Kidney (tissue), 14 donors: ENCODE measurements around the gene KPNA2. TPM values are rescaled to one million over a fixed set of nuclear protein-coding genes. Genes with fewer than 3 reads are reported as not detected.
"Not testable (repeated sequence)": the region's sequence is repeated elsewhere in the genome, so short reads cannot be mapped to it uniquely, and the experiment has no call there.

Experiments used
- DNase-seq, 5 donors: peaks; one replicate each; pipeline ENCODE4 v3.0.0-alpha.2; 2013 to 2020
- FAIRE-seq: peaks from 2 replicates; lab custom pipeline; 2012; peaks lifted over from hg19 to GRCh38; lab: Jason Lieb, UNC
- H3K27ac ChIP-seq, 2 donors: one replicate each; pipeline ENCODE4 v1.7.0; 2013; ENCODE audit warnings: low read depth in 2 of 2, low read length in 2 of 2, inconsistent platforms in 1 of 2
- H3K27me3 ChIP-seq: one replicate; pipeline ENCODE4 v1.7.1; 2013; ENCODE audit warnings: low read length, inconsistent platforms; ENCODE audit not compliant: control insufficient read depth, insufficient read depth
- H3K36me3 ChIP-seq, 3 donors: one replicate each; pipeline versions ENCODE4 v1.7.0 to v1.7.1; 2013; ENCODE audit warnings: low read length in 3 of 3, control low read depth in 1 of 3, inconsistent platforms in 1 of 3; ENCODE audit not compliant: insufficient read depth in 3 of 3, control insufficient read depth in 2 of 3
- H3K4me1 ChIP-seq, 3 donors: one replicate each; pipeline versions ENCODE4 v1.7.0 to v1.7.1; 2013; ENCODE audit warnings: low read length in 3 of 3, inconsistent platforms in 1 of 3, low read depth in 1 of 3; ENCODE audit not compliant: control insufficient read depth in 2 of 3, insufficient read depth in 2 of 3
- H3K4me3 ChIP-seq, 3 donors: one replicate each; pipeline versions ENCODE4 v1.7.0 to v1.8.1; 2013; ENCODE audit warnings: low read length in 3 of 3, control low read depth in 1 of 3, inconsistent platforms in 1 of 3
- H3K9ac ChIP-seq, 3 donors: one replicate each; pipeline versions ENCODE4 v1.7.0 to v1.7.1; 2013; ENCODE audit warnings: low read length in 3 of 3, control low read depth in 1 of 3, inconsistent platforms in 1 of 3
- H3K9me3 ChIP-seq, 3 donors: one replicate each; pipeline versions ENCODE4 v1.7.0 to v1.7.1; 2013; ENCODE audit warnings: low read length in 3 of 3, control low read depth in 1 of 3, inconsistent platforms in 1 of 3; ENCODE audit not compliant: control insufficient read depth in 2 of 3, insufficient read depth in 1 of 3
- intact Hi-C: fragments of 100-400 bp; cut with DNase I; formaldehyde crosslinking; loops from one replicate; pipeline ENCODE4 v1.11.1; 2022
- polyA plus RNA-seq: library from polyadenylated mRNA; stranded (reverse); fragments of 350-450 nt; fragmentation: Illumina TruSeq; extraction: RNeasy Lipid Tissue Mini Kit (QIAGEN cat#74804); gene quantifications from one replicate; pipeline ENCODE4 v1.2.3, GENCODE V29; 2014; ENCODE audit warnings: low read depth, low replicate concordance; ENCODE audit not compliant: insufficient read depth
- total RNA-seq: library from RNA; stranded (reverse); fragmentation: NEBNext Ultra II Directional; extraction: Animal tissue kit (Norgen Biotek cat#: 25700); gene quantifications from one replicate; pipeline ENCODE4 v1.2.1, GENCODE V29; 2021
- TF ChIP-seq, protein P1 (sequence below): IDR thresholded peaks from 3 replicates; pipeline ENCODE4 v1.5.1; 2012; ENCODE audit warnings: mild to moderate bottlenecking, moderate library complexity, borderline replicate concordance; ENCODE audit not compliant: insufficient read depth; ENCODE audit errors: extremely low read depth
- donor health status: control.
- donor health status: control.
- donor health status: control.
- donor health status: control.
- donor health status: control.
- donor health status: DM: yes; HTN: yes; CAD: no.
- donor health status: Normal renal cell carcinoma (clear cell type).

KPNA2 gene
- total and polyA plus RNA-seq, 2 donors from 2014 or later: 23.3 to 27.4 TPM

DNA sequence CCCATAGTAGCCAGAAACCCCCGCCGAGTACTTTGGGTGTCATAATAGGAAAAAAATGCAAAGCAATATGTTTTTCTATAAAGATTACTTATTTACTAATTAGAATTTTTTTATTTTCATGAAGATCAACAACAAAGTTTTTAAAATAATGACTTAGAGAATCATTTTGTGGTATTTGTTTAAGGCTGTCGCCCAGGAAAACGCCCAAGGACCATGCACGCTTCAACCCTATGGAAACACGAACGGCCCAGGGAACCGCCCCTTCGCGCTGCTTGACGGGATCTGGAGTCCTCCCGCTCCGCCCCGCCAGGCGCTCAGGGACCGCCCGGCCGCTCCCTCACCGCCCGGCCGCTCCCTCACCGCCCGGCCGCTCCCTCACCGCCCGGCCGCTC is 408 bp upstream of the KPNA2 start:
- Histone ChIP-seq H3K4me3 (peak overlapping the region; percentile 13 to 56 (median 44)), H3K9ac (no peak overlapping the region), H3K27ac (no peak overlapping the region), H3K36me3 (peaks cover 0 to 2% (median 2%) of the 10 kb centered on the region in 3 donors), H3K4me1 (peaks cover 0 to 6% (median 5%) of the 10 kb centered on the region in 3 donors), H3K27me3 (no peaks in the 10 kb centered on the region), H3K9me3 (no peaks in the 10 kb centered on the region)
- DNase-seq (peak in 1 of 5 donors; percentile 98), FAIRE-seq (no peak)
- intact Hi-C loops: no loop called here
- TF ChIP-seq, protein P1, sequence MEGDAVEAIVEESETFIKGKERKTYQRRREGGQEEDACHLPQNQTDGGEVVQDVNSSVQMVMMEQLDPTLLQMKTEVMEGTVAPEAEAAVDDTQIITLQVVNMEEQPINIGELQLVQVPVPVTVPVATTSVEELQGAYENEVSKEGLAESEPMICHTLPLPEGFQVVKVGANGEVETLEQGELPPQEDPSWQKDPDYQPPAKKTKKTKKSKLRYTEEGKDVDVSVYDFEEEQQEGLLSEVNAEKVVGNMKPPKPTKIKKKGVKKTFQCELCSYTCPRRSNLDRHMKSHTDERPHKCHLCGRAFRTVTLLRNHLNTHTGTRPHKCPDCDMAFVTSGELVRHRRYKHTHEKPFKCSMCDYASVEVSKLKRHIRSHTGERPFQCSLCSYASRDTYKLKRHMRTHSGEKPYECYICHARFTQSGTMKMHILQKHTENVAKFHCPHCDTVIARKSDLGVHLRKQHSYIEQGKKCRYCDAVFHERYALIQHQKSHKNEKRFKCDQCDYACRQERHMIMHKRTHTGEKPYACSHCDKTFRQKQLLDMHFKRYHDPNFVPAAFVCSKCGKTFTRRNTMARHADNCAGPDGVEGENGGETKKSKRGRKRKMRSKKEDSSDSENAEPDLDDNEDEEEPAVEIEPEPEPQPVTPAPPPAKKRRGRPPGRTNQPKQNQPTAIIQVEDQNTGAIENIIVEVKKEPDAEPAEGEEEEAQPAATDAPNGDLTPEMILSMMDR: no peak

DNA sequence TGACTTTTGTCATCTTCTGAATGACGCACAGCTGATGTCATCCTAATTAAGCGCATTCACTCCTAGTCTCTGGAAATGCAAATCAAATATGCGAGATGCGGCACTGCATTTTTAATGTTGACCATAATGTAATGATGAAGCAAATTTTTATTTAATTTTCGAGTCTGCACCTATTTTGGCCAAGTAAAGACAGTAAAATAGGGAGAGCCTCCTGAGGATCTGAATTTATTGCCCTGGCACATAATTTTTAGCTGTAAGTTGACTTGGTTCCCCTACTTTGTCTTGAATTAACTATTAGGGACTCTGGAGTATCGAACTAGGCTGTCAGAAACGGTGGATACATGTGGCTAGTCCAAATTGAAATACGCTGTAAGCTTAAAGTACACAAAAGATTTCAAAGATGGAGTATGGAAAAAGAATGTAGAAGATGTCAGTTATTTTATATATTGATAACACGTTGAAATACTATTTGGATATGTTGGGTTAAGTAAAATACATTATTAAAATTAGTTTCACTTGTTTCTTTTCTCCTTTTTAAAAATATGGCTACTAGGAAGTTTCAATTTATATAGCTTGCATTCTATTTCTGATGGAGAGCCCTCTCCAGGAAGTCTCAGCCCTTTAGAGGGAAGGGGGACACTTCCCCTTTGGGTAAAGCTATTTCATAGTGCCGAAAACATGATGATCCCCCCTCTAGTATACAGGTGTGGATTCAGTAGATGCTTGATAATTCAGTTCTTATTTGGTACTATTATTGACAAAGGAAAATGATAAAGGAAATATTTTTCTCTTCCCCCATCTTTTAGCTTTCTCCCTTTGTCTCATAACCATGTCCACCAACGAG is 991 bp downstream of the KPNA2 start:
- TF ChIP-seq, protein P1: no peak

DNA sequence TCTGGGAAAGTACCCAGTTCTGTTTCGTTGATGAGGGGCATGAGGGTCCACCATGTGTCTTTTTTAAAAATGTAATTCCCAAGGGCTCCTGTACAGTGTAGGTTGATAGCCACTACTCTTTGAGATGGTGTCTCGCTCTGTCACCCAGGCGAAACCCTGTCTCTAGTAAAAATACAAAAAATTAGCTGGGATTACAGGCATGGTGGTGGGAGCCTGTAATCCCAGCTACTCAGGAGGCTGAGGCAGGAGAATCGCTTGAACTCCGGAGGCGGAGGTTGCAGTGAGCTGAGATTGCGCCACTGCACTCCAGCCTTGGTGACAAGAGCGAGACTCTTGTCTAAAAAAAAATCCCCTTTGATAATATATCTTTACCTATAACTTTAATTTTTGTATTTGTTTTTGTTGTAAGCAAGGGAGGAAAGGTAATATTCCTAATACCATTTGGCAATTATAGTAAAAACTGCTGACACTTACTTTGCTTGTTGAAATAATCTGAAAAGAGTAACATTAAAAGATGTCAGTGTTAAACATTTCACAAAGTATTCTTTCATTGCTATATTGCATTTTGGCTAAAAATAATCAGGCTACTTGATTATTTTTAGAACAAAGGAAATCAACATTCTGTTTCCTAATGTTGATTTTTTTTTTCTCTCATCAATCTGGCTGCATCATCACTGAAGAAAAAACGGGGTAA is 11.8 kb downstream of the KPNA2 start:
- TF ChIP-seq, protein P1: no peak
- no peak overlapping the region for H3K9ac ChIP-seq
- no peaks in the 10 kb centered on the region for H3K9me3 ChIP-seq
- intact Hi-C loops: no loop called here
- H3K4me3 ChIP-seq: no peak overlapping the region
- H3K27me3 ChIP-seq: no peaks in the 10 kb centered on the region
- H3K27ac ChIP-seq: no peak overlapping the region
- no peaks in the 10 kb centered on the region for H3K4me1 ChIP-seq
- FAIRE-seq (no peak), DNase-seq (no peak)
- peaks cover 3 to 18% (median 7%) of the 10 kb centered on the region in 3 donors for H3K36me3 ChIP-seq

More for the DNA sequence above, 991 bp downstream of the KPNA2 start:
- Histone ChIP-seq H3K27ac (no peak overlapping the region), H3K9me3 (no peaks in the 10 kb centered on the region), H3K9ac (peak overlapping the region; percentile 59 to 76 (median 73)), H3K4me1 (peaks cover 0 to 6% (median 5%) of the 10 kb centered on the region in 3 donors), H3K27me3 (no peaks in the 10 kb centered on the region), H3K36me3 (peaks cover 0 to 6% (median 2%) of the 10 kb centered on the region in 3 donors), H3K4me3 (peak overlapping the region; percentile 72 to 84 (median 82))
- FAIRE-seq (no peak), DNase-seq (peak in 2 of 5 donors; percentile 49 to 51)
- intact Hi-C loops: no loop called here

DNA sequence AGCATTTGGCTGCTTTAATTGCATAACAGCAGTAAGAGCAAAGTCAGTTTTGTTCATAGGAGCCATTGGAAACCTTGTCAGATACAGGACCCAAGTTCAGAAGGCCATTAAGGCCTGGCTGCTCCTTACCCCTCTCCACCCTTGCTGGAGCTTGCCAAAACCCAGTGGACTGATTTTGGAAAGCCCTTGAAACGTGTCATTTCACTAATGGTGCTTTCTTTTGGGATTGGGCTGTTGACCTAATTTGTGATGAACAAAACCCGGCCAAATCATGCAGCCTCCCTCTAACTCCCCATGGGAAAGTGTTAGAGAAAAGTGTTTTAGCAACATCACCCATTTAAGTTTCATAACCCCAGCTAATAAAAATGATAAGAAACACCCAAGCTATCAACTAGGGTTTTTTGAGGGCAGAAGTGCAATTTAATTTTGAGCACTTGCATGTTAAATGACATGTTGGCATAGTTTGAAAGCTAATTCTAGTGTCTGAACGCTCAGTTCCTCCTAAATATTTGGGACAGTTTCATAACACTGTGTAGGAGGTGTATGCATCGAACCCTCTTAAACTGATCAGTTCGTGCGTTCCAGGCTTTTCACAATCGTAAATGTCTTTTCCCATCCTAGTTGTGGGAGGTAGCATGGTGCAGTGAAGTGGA is 12.5 kb downstream of the KPNA2 start:
- H3K4me3 ChIP-seq, DNase-seq, intact Hi-C loops, H3K27me3 ChIP-seq, H3K4me1 ChIP-seq, FAIRE-seq, H3K9ac ChIP-seq, H3K9me3 ChIP-seq, H3K27ac ChIP-seq: not testable (repeated sequence)
- peaks cover under 1 to 14% (median 4%) of the 10 kb centered on the region in 3 donors for H3K36me3 ChIP-seq
